DOHH2 (cell line): ENCODE results near the gene ASB6.

Source experiments
- CTCF ChIP-seq: fragments of 200-600 bp; sonication (generic); IDR thresholded peaks from one replicate; pipeline ENCODE4 v1.5.1; 2014; ENCODE audit warnings: antibody characterized with exemption, mild to moderate bottlenecking, low read depth, low read length; ENCODE audit not compliant: poor library complexity, severe bottlenecking
- EZH2phosphoT487 ChIP-seq: fragments of 200-600 bp; sonication (generic); IDR thresholded peaks from 2 replicates; pipeline ENCODE4 v1.6.1; 2017; ENCODE audit warnings: borderline replicate concordance, mild to moderate bottlenecking, antibody characterized with exemption, low read length, moderate library complexity, mixed read lengths

GRCh38 chr9:129632460-129632859 is 9.5 kb downstream of the ASB6 start:
- TF ChIP-seq CTCF, result no peak
- TF ChIP-seq EZH2phosphoT487, result no peak
